H54 (cell line): ENCODE results near the gene CIAO3.
"Not testable (repeated sequence)": the region's sequence is repeated elsewhere in the genome, so short reads cannot be mapped to it uniquely, and the experiment has no call there.

ENCODE experiments used
- DNase-seq: peaks from one replicate; pipeline ENCODE4 v3.0.0; 2011; ENCODE audit warnings: low spot score, mixed read lengths; ENCODE audit not compliant: insufficient read length
- FAIRE-seq: peaks from 3 replicates; lab custom pipeline; 2011; peaks lifted over from hg19 to GRCh38; lab: Jason Lieb, UNC
- POLR2A ChIP-seq: IDR thresholded peaks from 2 replicates; pipeline ENCODE4 v1.6.1; 2011; ENCODE audit warnings: low read depth, mild to moderate bottlenecking, low read length

Gene CIAO3

GRCh38 chr16:743794-744500 is 3.1 kb upstream of the CIAO3 start:
- TF ChIP-seq POLR2A: no peak
- no peak for FAIRE-seq
- no peak for DNase-seq

- DNase-seq, FAIRE-seq: not testable (repeated sequence)
Measured at GRCh38 chr16:742894-743293, 2.1 kb upstream of the CIAO3 start.

DNA sequence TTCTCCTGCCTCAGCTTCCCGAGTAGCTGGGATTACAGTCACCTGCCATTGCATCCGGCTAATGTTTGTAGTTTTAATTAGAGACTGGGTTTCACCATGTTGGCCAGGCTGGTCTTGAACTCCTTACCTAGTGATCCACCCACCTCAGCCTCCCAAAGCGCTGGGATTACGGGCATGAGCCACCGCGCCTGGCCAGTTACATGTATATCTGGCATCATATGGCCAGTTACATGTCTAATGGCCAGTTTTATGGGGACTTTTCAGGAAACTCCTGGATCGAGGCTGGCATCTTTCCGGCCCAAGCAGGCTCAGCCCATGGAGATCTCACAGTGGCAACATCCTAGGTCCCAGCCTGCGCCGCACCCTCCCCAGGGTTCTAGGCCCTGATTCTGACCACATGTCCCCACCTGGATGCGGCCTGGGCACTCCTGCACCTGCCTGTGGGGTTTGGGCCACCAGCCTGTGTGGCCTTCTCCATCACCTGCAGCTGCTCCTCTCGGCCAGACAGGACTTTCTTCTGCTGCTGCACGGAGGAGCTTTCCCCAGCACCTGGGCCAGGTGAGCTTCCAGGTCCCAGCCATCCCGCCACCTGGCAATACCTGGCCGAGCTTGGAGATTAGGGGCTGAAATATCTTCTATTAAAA is 1.3 kb upstream of the CIAO3 start:
- TF ChIP-seq POLR2A: no peak
- DNase-seq (no peak), FAIRE-seq (no peak)

DNA sequence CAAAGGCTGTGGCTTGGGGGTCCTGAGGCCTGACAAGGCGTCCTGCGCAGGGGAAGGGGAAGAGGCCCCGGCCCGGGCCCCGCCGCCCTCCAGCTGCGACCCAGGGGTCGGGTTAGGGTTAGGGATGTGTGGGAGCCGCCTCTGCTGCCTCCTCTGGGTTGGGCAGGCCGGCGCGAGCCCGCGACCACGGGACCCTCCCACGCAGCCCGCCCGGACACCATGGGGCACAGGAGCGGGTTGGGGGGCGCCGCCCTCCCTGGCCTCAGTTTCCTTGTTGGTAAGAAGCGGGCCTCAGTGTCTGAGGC is 386 bp downstream of the CIAO3 start:
- TF ChIP-seq POLR2A: no peak
- no peak for FAIRE-seq
- DNase-seq: no peak

GRCh38 chr16:739560-740458 is 988 bp downstream of the CIAO3 start:
- no peak for TF ChIP-seq POLR2A
- no peak for FAIRE-seq
- DNase-seq: no peak

GRCh38 chr16:736936-737481 is 3.8 kb downstream of the CIAO3 start:
- no peak for FAIRE-seq
- no peak for TF ChIP-seq POLR2A
- no peak for DNase-seq

GRCh38 chr16:735982-736453 is 4.8 kb downstream of the CIAO3 start:
- FAIRE-seq (no peak), DNase-seq (no peak)
- no peak for TF ChIP-seq POLR2A

DNA sequence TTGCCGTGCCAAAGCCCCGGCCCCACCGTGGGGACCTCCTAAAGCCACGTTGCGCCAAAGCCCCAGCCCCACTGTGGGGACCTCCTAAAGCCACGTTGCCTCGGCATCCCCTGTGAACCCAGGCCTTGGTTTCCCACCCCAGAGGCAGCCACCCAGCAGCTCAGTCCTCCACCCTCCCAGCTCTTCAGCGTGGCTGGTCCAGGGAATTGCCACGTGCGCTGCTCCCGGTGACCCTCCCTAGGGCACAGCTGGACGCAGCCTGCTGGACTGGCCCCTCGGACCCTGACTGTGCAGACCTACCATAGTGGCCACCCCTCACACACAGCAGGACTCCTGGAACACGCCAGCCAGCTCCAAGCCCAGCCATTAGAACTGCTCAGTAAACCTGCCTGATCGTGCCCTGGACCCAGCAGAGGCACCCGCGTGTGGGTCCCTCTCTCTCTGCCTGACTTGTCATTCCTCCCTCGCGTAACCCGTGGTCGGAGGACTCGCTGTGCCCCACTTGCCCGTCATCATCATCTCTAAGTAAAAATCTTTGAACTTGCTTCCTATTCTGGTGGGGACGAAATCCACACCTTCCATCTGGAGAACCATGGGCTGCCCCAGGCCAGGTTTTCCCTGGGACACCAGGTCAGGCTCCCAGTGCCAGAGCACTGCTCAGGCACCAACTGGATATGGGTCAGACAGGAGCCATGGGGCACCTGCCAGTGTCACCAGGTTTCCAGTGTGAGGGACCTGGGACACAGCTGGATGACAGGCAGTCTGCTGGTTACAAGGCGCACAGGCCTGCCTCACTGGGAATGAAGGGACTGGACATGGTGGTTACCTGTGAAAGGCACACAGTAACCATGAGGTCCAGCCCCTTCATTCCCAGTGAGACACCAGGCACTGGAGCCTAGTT is 5.6 kb downstream of the CIAO3 start:
- no peak for FAIRE-seq
- no peak for DNase-seq
- no peak for TF ChIP-seq POLR2A

GRCh38 chr16:734208-734980 is 6.4 kb downstream of the CIAO3 start:
- TF ChIP-seq POLR2A: no peak
- FAIRE-seq (no peak), DNase-seq (no peak)

- TF ChIP-seq POLR2A: no peak
- no peak for FAIRE-seq
- no peak for DNase-seq
Measured at GRCh38 chr16:733382-734207, 7.2 kb downstream of the CIAO3 start.

DNA sequence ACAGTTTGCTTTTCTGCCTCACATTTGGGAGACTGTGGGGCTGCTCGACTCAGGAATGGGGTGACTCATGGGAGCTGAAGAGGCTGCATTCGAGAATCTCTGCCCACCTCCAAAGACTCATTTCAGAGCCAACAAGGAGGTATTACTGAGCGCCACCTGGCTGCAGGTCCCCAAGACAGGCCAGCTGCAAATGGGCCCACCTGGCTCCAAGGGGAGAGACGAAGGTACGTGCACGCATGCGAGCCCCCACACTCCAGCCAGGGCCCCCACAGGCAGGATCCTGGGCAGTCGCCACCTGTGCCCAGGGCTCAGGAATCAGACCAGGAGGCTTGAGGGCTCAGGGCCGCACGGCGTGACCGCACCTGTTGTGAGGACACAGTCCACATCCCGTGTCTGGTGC is 7.9 kb downstream of the CIAO3 start:
- no peak for FAIRE-seq
- TF ChIP-seq POLR2A: no peak
- no peak for DNase-seq

GRCh38 chr16:732332-732731 is 8.5 kb downstream of the CIAO3 start:
- no peak for FAIRE-seq
- no peak for DNase-seq

More at GRCh38 chr16:732332-732731, 8.5 kb downstream of the CIAO3 start:
- no peak for TF ChIP-seq POLR2A
